K562 (cell line): ENCODE measurements around the gene BMS1. TPM values are rescaled to one million over a fixed set of nuclear protein-coding genes. Genes with fewer than 3 reads are reported as not detected.

Experiments used
- ATAC-seq: fragments of 200-7000 bp; cut with Tn5 transposase; 3 replicates; pipeline ENCODE4 v1.9.1; 2020; ENCODE audit warnings: moderate library complexity
- BruUV-seq: library from RNA; stranded (reverse); fragments of 400-500 nt; replicated peaks from 2 replicates; lab custom pipeline; 2021; lab: Mats Ljungman, UMichigan
- CTCF ChIA-PET: fragments of 300-600 bp; formaldehyde crosslinking; extraction: SDS; loops from one replicate; lab custom pipeline; 2021; ENCODE audit warnings: low intra/inter-chr PET ratio; lab: Yijun Ruan, JAX
- POLR2A ChIA-PET: fragments of 300-600, 350-650 bp; sonication (Branson Sonifier 250); formaldehyde crosslinking; extraction: SDS; loops from one replicate; lab custom pipeline; 2021; ENCODE audit warnings: antibody characterized with exemption, inconsistent platforms; lab: Yijun Ruan, JAX
- DNase-seq, 4 experiments: peaks; one replicate each; pipeline versions ENCODE4 v3.0.0 to v3.0.0-alpha.2; 2011 to 2018; ENCODE audit warnings: low spot score in 3 of 4, mixed read lengths in 3 of 4; ENCODE audit errors: extremely low read depth in 1 of 4
- FAIRE-seq: peaks from 2 replicates; lab custom pipeline; 2011; peaks lifted over from hg19 to GRCh38; lab: Jason Lieb, UNC
- H2AFZ ChIP-seq: 2 replicates; pipeline ENCODE4 v1.6.0; 2011; ENCODE audit warnings: low read depth, low read length, control low read depth, inconsistent platforms
- H3K27ac ChIP-seq: fragments of 200-600 bp; 3 replicates; pipeline ENCODE4 v1.8.0; 2011; ENCODE audit warnings: low read depth, mild to moderate bottlenecking, control low read depth, inconsistent platforms, low read length, moderate library complexity, mixed read lengths; ENCODE audit errors: extremely low read depth
- H3K27me3 ChIP-seq, 2 experiments: fragments of 300-600 bp in 1 of 2; 2 replicates in 1 of 2; 3 replicates in 1 of 2; pipeline versions ENCODE4 v1.6.0 to v1.8.0; 2011; ENCODE audit warnings: inconsistent platforms in 2 of 2, low read length in 2 of 2, mild to moderate bottlenecking in 1 of 2, mixed read lengths in 1 of 2, moderate library complexity in 1 of 2; ENCODE audit not compliant: control insufficient read depth in 2 of 2, insufficient read depth in 2 of 2
- H3K36me3 ChIP-seq: fragments of 300-600 bp; 3 replicates; pipeline ENCODE4 v1.8.0; 2011; ENCODE audit warnings: mild to moderate bottlenecking, low read length, inconsistent platforms; ENCODE audit not compliant: control insufficient read depth, insufficient read depth
- H3K4me1 ChIP-seq, 2 experiments: fragments of 200-600 bp in 1 of 2; replicated peaks in 1 of 2; 2 replicates in 1 of 2; 3 replicates in 1 of 2; pipeline versions ENCODE4 v1.5.1 to v1.8.0; 2011; ENCODE audit warnings: inconsistent platforms in 2 of 2, low read length in 2 of 2, mild to moderate bottlenecking in 1 of 2, mixed read lengths in 1 of 2, moderate library complexity in 1 of 2; ENCODE audit not compliant: control insufficient read depth in 2 of 2, insufficient read depth in 2 of 2
- H3K4me2 ChIP-seq: 2 replicates; pipeline ENCODE4 v1.6.1; 2011; ENCODE audit warnings: low read length, control low read depth, inconsistent platforms, mixed read lengths; ENCODE audit not compliant: insufficient read depth
- H3K4me3 ChIP-seq: fragments of 200-600 bp; sonication (generic), shearing (Covaris generic); 2 replicates; pipeline ENCODE4 v1.5.1; 2016; ENCODE audit warnings: control low read depth, inconsistent platforms
- H3K79me2 ChIP-seq: fragments of 200-600 bp; 3 replicates; pipeline ENCODE4 v1.8.0; 2011; ENCODE audit warnings: low read length, inconsistent platforms; ENCODE audit not compliant: control insufficient read depth, insufficient read depth
- H3K9ac ChIP-seq, 2 experiments: 2 replicates each; pipeline versions ENCODE4 v1.6.0 to v1.6.1; 2011; ENCODE audit warnings: low read depth in 2 of 2, low read length in 2 of 2, control low read depth in 1 of 2, inconsistent platforms in 1 of 2, mild to moderate bottlenecking in 1 of 2, mixed read lengths in 1 of 2; ENCODE audit not compliant: insufficient read depth in 1 of 2
- H3K9me1 ChIP-seq: one replicate; pipeline ENCODE4 v1.6.0; 2011; ENCODE audit warnings: inconsistent platforms, mild to moderate bottlenecking, low read length, moderate library complexity; ENCODE audit not compliant: control insufficient read depth, insufficient read depth
- H3K9me3 ChIP-seq: replicated peaks from 2 replicates; pipeline ENCODE4 v1.5.1; 2011; ENCODE audit warnings: low read depth, low read length, inconsistent platforms; ENCODE audit not compliant: control insufficient read depth, insufficient read depth
- H4K20me1 ChIP-seq: replicated peaks from 2 replicates; pipeline ENCODE4 v1.6.1; 2011; ENCODE audit warnings: low read length, inconsistent platforms, mixed read lengths; ENCODE audit not compliant: control insufficient read depth, insufficient read depth
- CC2D1A ChIP-seq: fragments of 450-650 bp; IDR thresholded peaks from 2 replicates; pipeline ENCODE4 v1.6.1; 2017; ENCODE audit warnings: mild to moderate bottlenecking
- FOXJ3 ChIP-seq: sonication (generic); formaldehyde crosslinking; IDR thresholded peaks from 2 replicates; pipeline ENCODE4 v1.4.0; 2020; ENCODE audit warnings: mild to moderate bottlenecking, missing genetic modification reagents
- HMG20A ChIP-seq: fragments of 450-650 bp; formaldehyde crosslinking; conservative IDR thresholded peaks from 2 replicates; pipeline ENCODE4 v1.4.0; 2020; ENCODE audit warnings: mild to moderate bottlenecking, mixed read lengths
- NFIC ChIP-seq: fragments of 450-650 bp; IDR thresholded peaks from 2 replicates; pipeline ENCODE4 v1.6.1; 2017; ENCODE audit warnings: mild to moderate bottlenecking, inconsistent platforms
- NFIX ChIP-seq: fragments of 250-450 bp; sonication (Bioruptor Pico); IDR thresholded peaks from 2 replicates; pipeline ENCODE4 v1.4.0; 2020; ENCODE audit warnings: low read depth, mild to moderate bottlenecking, moderate library complexity
- ZBTB11 ChIP-seq, 3 experiments: fragments of 200-800 bp in 1 of 3; fragments of 250-450 bp in 1 of 3; fragments of 450-650 bp in 1 of 3; sonication (Bioruptor Pico) in 1 of 3; sonication (Bioruptor generic) in 1 of 3; formaldehyde crosslinking in 1 of 3; IDR thresholded peaks; 2 replicates each; pipeline versions ENCODE4 v1.6.1 to v1.8.0; 2016 to 2022; ENCODE audit warnings: mild to moderate bottlenecking in 2 of 3, missing genetic modification characterization in 2 of 3, missing compliant biosample characterization in 1 of 3, moderate library complexity in 1 of 3
- ZNF655 ChIP-seq: fragments of 250-450 bp; sonication (Bioruptor Pico); IDR thresholded peaks from 2 replicates; pipeline ENCODE4 v1.5.0; 2021
- WGBS: fragments of 100-300 bp; shearing (Covaris generic); methylation state at CpG from one replicate; pipeline ENCODE4 v1.1.6; 2016; ENCODE audit warnings: low coverage, mixed read lengths; ENCODE audit not compliant: insufficient coverage; ENCODE audit errors: missing lambda C conversion rate; 5-methylcytosine and 5-hydroxymethylcytosine counted together
- in situ Hi-C: fragments of 300-500 bp; cut with MboI; formaldehyde crosslinking; loops from 4 replicates; pipeline ENCODE4 v1.15.0; 2018; ENCODE audit warnings: inconsistent platforms, mixed read lengths
- intact Hi-C: fragments of 100-400 bp; cut with micrococcal nuclease; formaldehyde crosslinking; loops from 2 replicates; pipeline ENCODE4 v1.14.2; 2022
- polyA plus RNA-seq, 8 experiments: library from polyadenylated mRNA; depleted of rRNA in 4 of 8; stranded (reverse) in 5 of 8; unstranded in 3 of 8; fragments of >200 nt; fragmentation: Nextera tagmentation in 2 of 8; fragmentation: Illumina TruSeq in 1 of 8; extraction: Ambion mirVana in 2 of 8; extraction: Trizol in 1 of 8; gene quantifications; 2 replicates each; pipeline versions ENCODE4 v1.2.1 to v1.2.3, GENCODE V29; 2011 to 2014; ENCODE audit warnings: inconsistent platforms in 1 of 8, missing spikeins in 1 of 8
- total RNA-seq, 7 experiments: library from RNA; depleted of rRNA in 6 of 7; stranded (reverse); fragments of >200 nt in 6 of 7; fragmentation: Illumina TruSeq in 2 of 7; extraction: Trizol in 2 of 7; gene quantifications; 2 replicates each; pipeline versions ENCODE4 v1.2.1 to v1.2.3, GENCODE V29; 2011 to 2021; ENCODE audit warnings: low replicate concordance in 1 of 7

Gene BMS1
- total and polyA plus RNA-seq, 9 of the 15 experiments (the other 6 are each of a cell fraction or from before 2014, with no cell fraction given), result 11.1 to 46.9 (median 32.7) TPM

DNA sequence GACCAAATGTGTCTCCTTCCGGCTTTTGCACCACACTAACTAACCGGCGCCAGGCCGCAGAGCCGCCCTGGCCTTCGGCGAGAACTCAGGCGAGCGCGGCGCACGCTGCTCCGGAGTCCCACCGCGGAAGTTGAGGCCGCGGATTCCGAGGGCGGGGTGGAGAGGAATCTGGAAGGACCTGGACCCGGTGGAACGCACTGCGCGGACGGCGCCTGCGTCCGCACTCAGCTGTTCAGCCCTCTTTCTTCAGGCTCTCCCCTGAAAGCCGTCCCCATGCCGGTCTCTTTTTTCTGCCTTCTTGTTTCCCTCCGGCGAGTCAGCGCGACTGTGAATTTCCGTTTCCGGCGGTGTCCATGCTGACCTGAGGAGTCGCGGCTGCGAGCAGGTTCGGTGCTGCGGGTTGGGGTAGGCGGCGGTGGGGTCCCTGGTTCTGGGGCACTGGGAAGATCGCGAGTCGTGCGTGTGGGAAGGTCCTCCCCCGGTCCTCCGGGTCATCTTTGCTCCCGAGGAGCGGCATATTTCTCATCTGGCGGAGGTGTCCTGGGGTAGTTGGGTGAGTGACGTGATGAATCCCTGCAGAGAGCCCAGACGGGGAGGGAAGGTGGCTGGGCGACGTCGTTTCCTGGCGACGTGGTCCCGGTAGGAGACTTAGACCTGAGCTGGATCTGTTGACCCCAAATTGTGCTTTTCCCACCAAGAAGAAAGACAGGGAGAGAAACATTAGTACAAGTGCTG is at the start of gene BMS1 (continued):
- TF ChIP-seq ZBTB11 (CRISPR knock-in tag; IDR thresholded peaks at IDR 0.05) (peak; percentile 99 to 100 (median 99)), FOXJ3 (CRISPR knock-in tag) (no peak)

DNA sequence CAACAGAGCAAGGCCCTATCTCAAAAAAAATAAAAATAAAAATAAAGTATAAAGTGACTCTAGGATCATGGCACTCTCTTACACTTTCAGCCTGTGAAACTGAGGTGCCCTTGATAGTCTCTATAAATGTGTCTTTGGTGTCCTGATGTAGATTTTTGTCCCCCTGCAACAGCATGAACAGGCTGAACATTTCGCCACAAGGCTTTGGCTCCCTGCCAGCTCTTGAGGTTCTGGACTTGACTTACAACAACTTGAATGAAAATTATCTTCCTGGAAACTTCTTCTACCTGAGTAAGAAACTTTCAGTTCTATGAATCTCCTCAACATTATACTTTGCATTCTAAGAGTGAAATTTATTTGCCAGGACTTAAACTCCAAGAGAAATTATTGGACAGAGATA is 48.1 kb upstream of the BMS1 start:
- no peaks in the 10 kb centered on the region for H3K79me2 ChIP-seq
- POLR2A ChIA-PET, result interaction anchor here (0.8 kb wide), 1 partner anchor 10 kb away, joined by 3 read pairs; no protein-coding TSS in a partner anchor
- no peaks in the 10 kb centered on the region for H3K36me3 ChIP-seq
- TF ChIP-seq ZNF655 (no peak), NFIX (CRISPR knock-in tag) (peak; percentile 82), CC2D1A (no peak), NFIC (peak; percentile 98), HMG20A (CRISPR knock-in tag) (no peak)
- FAIRE-seq (no peak), DNase-seq (peak in 1 of 4 experiments; percentile 67), ATAC-seq (peak; percentile 51; the same call in 2 of the 3 replicates)
- in situ Hi-C loops (no loop called here), intact Hi-C loops (no loop called here)
- no peak overlapping the region for H3K27ac ChIP-seq
- H3K27me3 ChIP-seq, result peaks cover 4 to 5% of the 10 kb centered on the region in 2 experiments; a peak in 2 of 5 replicates
- H2AFZ ChIP-seq, result no peak overlapping the region
- no peaks in the 10 kb centered on the region for H3K4me1 ChIP-seq
- H3K9me1 ChIP-seq, result no peaks in the 10 kb centered on the region
- no TSS peak for BruUV-seq
- CTCF ChIA-PET, result no interaction called here
- H3K9me3 ChIP-seq, result peaks cover 1% of the 10 kb centered on the region; the same call in 1 of the 2 replicates
- H3K4me2 ChIP-seq, result no peak overlapping the region
- H4K20me1 ChIP-seq, result no peaks in the 10 kb centered on the region
- WGBS, result 11% methylated on average over 1 of the region's 1 CpG
- no peak overlapping the region for H3K9ac ChIP-seq
- H3K4me3 ChIP-seq, result no peak overlapping the region
